Parathyroid adenoma (tissue), 2 donors: Measurements from ENCODE around the gene SLC7A6.

ENCODE experiments used
- H2AFZ ChIP-seq: fragments of 300-600 bp; sonication (generic); one replicate; pipeline ENCODE4 v1.7.0; 2017; ENCODE audit warnings: antibody characterized with exemption, mild to moderate bottlenecking
- H3K27ac ChIP-seq: fragments of 300-600 bp; sonication (generic); one replicate; pipeline ENCODE4 v1.7.0; 2017
- H3K27me3 ChIP-seq: fragments of 300-600 bp; sonication (generic); one replicate; pipeline ENCODE4 v1.7.0; 2017; ENCODE audit warnings: low read length; ENCODE audit not compliant: control insufficient read depth, insufficient read depth
- H3K36me3 ChIP-seq: fragments of 300-600 bp; sonication (generic); one replicate; pipeline ENCODE4 v1.7.0; 2017; ENCODE audit warnings: low read length; ENCODE audit not compliant: control insufficient read depth, insufficient read depth
- H3K4me1 ChIP-seq: fragments of 300-600 bp; sonication (generic); one replicate; pipeline ENCODE4 v1.7.0; 2017; ENCODE audit warnings: control low read depth
- H3K4me2 ChIP-seq: fragments of 300-600 bp; sonication (generic); one replicate; pipeline ENCODE4 v1.7.0; 2017; ENCODE audit warnings: low read length
- H3K4me3 ChIP-seq: fragments of 300-600 bp; sonication (generic); one replicate; pipeline ENCODE4 v1.7.0; 2017; ENCODE audit warnings: low read depth, low read length
- H3K79me2 ChIP-seq: fragments of 300-600 bp; sonication (generic); one replicate; pipeline ENCODE4 v1.7.0; 2017; ENCODE audit warnings: control low read depth
- H3K9ac ChIP-seq: fragments of 300-600 bp; sonication (generic); one replicate; pipeline ENCODE4 v1.7.0; 2017; ENCODE audit warnings: mild to moderate bottlenecking
- H3K9me3 ChIP-seq: fragments of 300-600 bp; sonication (generic); one replicate; pipeline ENCODE4 v1.7.0; 2017; ENCODE audit warnings: low read length; ENCODE audit not compliant: control insufficient read depth
- CTCF ChIP-seq: fragments of 300-600 bp; sonication (generic); IDR thresholded peaks from one replicate; pipeline ENCODE4 v1.7.0; 2017; ENCODE audit warnings: antibody characterized with exemption, mild to moderate bottlenecking
- donor health status: primary hyperparathyroidism.

Gene SLC7A6

DNA sequence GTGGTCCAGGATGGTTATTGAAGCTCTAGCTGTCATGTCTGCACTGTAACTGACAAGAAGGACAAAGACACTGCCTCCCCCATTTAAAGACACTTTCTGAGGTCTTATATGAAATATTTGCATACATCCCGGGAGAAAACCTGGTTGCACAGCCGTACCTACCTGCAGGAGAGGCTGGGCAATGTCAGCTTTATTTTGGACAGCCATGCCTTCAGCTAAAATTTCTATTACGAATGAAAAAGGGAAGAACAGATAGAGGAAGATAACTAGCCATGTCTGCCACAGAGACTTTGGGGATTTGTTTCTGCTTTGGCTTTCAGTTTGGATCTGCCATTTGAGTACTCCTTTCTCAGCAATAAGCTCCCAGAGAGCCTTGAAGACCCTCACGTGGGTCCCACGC is 19.0 kb downstream of the SLC7A6 start:
- Histone ChIP-seq H3K9ac (no peak overlapping the region), H3K27ac (no peak overlapping the region), H3K4me1 (no peaks in the 10 kb centered on the region), H3K36me3 (no peaks in the 10 kb centered on the region), H3K4me3 (no peak overlapping the region), H3K9me3 (no peaks in the 10 kb centered on the region), H3K4me2 (no peak overlapping the region), H2AFZ (no peak overlapping the region), H3K27me3 (no peaks in the 10 kb centered on the region), H3K79me2 (peaks cover 3% of the 10 kb centered on the region)
- TF ChIP-seq CTCF, result no peak

GRCh38 chr16:68283801-68284598 is 19.7 kb downstream of the SLC7A6 start:
- Histone ChIP-seq H3K4me1 (no peaks in the 10 kb centered on the region), H3K36me3 (no peaks in the 10 kb centered on the region), H2AFZ (no peak overlapping the region), H3K4me2 (no peak overlapping the region), H3K9me3 (no peaks in the 10 kb centered on the region), H3K9ac (no peak overlapping the region), H3K27ac (no peak overlapping the region), H3K27me3 (no peaks in the 10 kb centered on the region), H3K4me3 (no peak overlapping the region), H3K79me2 (peaks cover 3% of the 10 kb centered on the region)
- no peak for TF ChIP-seq CTCF

- Histone ChIP-seq H3K79me2 (peaks cover 3% of the 10 kb centered on the region), H2AFZ (no peak overlapping the region), H3K4me2 (no peak overlapping the region), H3K9me3 (no peaks in the 10 kb centered on the region), H3K36me3 (no peaks in the 10 kb centered on the region), H3K9ac (no peak overlapping the region), H3K4me1 (no peaks in the 10 kb centered on the region), H3K27me3 (no peaks in the 10 kb centered on the region), H3K27ac (no peak overlapping the region), H3K4me3 (no peak overlapping the region)
- no peak for TF ChIP-seq CTCF
Observed at GRCh38 chr16:68284847-68285246, 20.5 kb downstream of the SLC7A6 start.

DNA sequence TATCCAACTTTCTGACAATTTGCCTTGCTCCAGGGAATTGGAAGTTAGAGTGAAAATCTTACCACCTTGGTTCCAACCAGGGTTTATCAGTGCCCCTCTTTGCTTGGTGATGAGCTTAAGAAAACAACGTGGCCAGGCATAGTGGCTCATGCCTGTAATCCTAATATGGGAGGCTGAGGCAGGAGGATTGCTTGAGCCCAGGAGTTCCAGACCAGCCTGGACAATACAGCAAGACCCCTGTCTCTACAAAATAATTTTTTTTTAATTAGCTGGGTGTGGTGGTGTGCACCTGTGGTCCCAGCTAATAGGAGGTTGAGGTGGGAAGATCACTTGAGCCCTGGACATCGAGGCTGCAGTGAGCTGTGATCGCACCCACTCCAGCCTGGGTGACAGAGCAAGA is 21.4 kb downstream of the SLC7A6 start:
- Histone ChIP-seq H3K27ac (no peak overlapping the region), H3K4me3 (no peak overlapping the region), H2AFZ (no peak overlapping the region), H3K9me3 (no peaks in the 10 kb centered on the region), H3K36me3 (no peaks in the 10 kb centered on the region), H3K4me2 (no peak overlapping the region), H3K27me3 (no peaks in the 10 kb centered on the region), H3K79me2 (peaks cover 3% of the 10 kb centered on the region), H3K9ac (no peak overlapping the region), H3K4me1 (peaks cover 3% of the 10 kb centered on the region)
- TF ChIP-seq CTCF, result no peak
